Spinal cord (tissue), 10 donors: ENCODE data around the gene REC8. TPM values are rescaled to one million over a fixed set of nuclear protein-coding genes. Genes with fewer than 3 reads are reported as not detected.
"Not testable (repeated sequence)": the region's sequence is repeated elsewhere in the genome, so short reads cannot be mapped to it uniquely, and the experiment has no call there.

Experiments
- DNase-seq, 6 donors: peaks; one replicate each; pipeline versions ENCODE4 v3.0.0 to v3.0.0-alpha.2; 2013 to 2015; ENCODE audit warnings: low spot score in 6 of 6, low read depth in 4 of 6
- H3K27ac ChIP-seq: one replicate; pipeline ENCODE4 v1.5.1; 2013; ENCODE audit warnings: low read depth, low read length, control low read depth
- H3K27me3 ChIP-seq: one replicate; pipeline ENCODE4 v1.6.1; 2013; ENCODE audit warnings: low read length; ENCODE audit not compliant: control insufficient read depth, insufficient read depth
- H3K36me3 ChIP-seq: one replicate; pipeline ENCODE4 v1.6.1; 2013; ENCODE audit warnings: low read length; ENCODE audit not compliant: control insufficient read depth, insufficient read depth
- H3K4me1 ChIP-seq: one replicate; pipeline ENCODE4 v1.6.1; 2013; ENCODE audit warnings: low read length; ENCODE audit not compliant: control insufficient read depth, insufficient read depth
- H3K4me3 ChIP-seq: one replicate; pipeline ENCODE4 v1.5.1; 2013; ENCODE audit warnings: low read depth, low read length, control low read depth
- H3K9me3 ChIP-seq: one replicate; pipeline ENCODE4 v1.6.1; 2013; ENCODE audit warnings: low read length; ENCODE audit not compliant: control insufficient read depth, insufficient read depth
- WGBS: methylation state at CpG from one replicate; pipeline ENCODE4 v1.1.5; 2013; ENCODE audit warnings: missing lambda C conversion rate; ENCODE audit not compliant: insufficient coverage; 5-methylcytosine and 5-hydroxymethylcytosine counted together
- polyA plus RNA-seq, 2 donors: library from polyadenylated mRNA; unstranded; fragments of 120-200 nt; gene quantifications; one replicate each; pipeline ENCODE4 v1.2.1, GENCODE V29; 2013; ENCODE audit not compliant: insufficient read length in 2 of 2
- small RNA-seq: library from RNA; depleted of rRNA; stranded (forward); fragments of <200 nt; gene quantifications from one replicate; pipeline ENCODE3, GENCODE V24; 2014; ENCODE audit warnings: low replicate concordance
- total RNA-seq, 2 donors: library from RNA; depleted of rRNA in 1 of 2; stranded (reverse); fragments of 120-200 nt in 1 of 2; fragments of >200 nt in 1 of 2; gene quantifications; one replicate each; pipeline versions ENCODE4 v1.2.3 to v1.2.4, GENCODE V29; 2013 to 2014
- donor health status: healthy.

REC8 gene
- total and polyA plus RNA-seq, 4 donors, result 18.7 to 129 (median 58.9) TPM

DNA sequence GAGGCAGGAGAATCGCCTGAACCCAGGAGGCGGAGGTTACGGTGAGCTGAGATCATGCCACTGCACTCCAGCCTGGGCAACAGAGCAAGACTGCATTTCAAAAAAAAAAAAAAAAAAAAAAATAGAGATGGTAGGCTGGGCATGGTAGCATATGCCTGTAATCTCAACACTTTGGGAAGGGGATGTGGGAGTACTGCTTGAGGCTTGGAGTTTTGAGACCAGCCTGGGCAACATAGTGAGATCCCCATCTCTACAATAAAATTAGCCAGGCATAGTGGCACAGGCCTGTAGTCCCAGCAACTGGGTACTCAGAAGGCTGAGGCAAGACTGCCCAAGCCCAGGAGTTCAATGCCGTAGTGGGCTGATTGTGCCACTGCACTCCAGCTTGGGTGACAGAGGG lies 51.1 kb downstream of the REC8 start:
- H3K4me3 ChIP-seq, H3K27me3 ChIP-seq, H3K27ac ChIP-seq, H3K4me1 ChIP-seq, DNase-seq, H3K9me3 ChIP-seq, H3K36me3 ChIP-seq: not testable (repeated sequence)
- 100% methylated on average over 3 of the region's 4 CpGs for WGBS

GRCh38 chr14:24224618-24225071 lies 52.8 kb downstream of the REC8 start:
- no peaks in the 10 kb centered on the region for H3K9me3 ChIP-seq
- no peak overlapping the region for H3K4me3 ChIP-seq
- no peak for DNase-seq
- no peak overlapping the region for H3K27ac ChIP-seq
- 96% methylated on average over 7 of the region's 7 CpGs for WGBS
- H3K27me3 ChIP-seq, result no peaks in the 10 kb centered on the region
- H3K4me1 ChIP-seq, result no peaks in the 10 kb centered on the region
- H3K36me3 ChIP-seq, result peaks cover 10% of the 10 kb centered on the region

DNA sequence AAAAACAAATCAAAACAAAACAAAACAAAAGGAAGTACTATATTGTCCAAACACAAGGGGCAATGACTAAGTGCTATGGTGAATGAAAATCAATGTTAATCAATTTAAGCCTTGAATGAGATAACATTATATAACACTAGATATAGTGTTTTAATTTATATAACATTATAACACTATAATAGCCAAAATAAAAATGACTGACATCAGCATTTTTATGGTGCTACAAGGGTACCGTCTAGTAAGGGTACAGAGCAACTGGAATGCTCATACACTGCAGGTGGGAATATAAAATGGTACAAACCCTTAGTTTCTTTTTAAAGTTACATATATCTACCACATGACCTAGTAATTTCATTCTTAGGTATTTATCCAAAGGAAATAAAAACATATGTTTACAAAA lies 54.6 kb downstream of the REC8 start:
- Histone ChIP-seq H3K27me3 (no peaks in the 10 kb centered on the region), H3K9me3 (no peaks in the 10 kb centered on the region), H3K4me1 (peaks cover 8% of the 10 kb centered on the region), H3K27ac (no peak overlapping the region), H3K4me3 (no peak overlapping the region), H3K36me3 (peaks cover 10% of the 10 kb centered on the region)
- no CpG with 5 or more reads among the region's 1 CpG for WGBS
- DNase-seq, result no peak

DNA sequence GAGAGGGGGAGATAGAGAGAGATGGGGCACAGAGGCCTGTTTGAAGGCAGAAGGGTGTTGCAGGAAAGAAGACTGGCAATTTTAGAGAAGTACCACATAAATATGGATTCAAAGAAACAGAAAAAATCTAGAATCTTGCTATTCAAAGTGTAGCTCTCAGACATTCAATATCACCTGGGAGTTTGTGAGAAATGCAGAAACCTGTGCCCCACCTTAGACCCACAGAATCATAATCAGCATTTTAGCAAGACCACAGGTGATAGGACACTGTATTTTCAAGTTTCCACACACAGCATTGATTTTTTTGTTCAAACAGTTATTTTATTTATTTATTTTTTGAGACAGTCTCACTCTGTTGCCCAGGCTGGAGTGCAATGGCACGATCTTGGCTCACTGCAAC lies 57.0 kb downstream of the REC8 start:
- Histone ChIP-seq H3K9me3 (no peaks in the 10 kb centered on the region), H3K27ac (no peak overlapping the region), H3K4me1 (peaks cover 19% of the 10 kb centered on the region), H3K4me3 (no peak overlapping the region), H3K27me3 (no peaks in the 10 kb centered on the region), H3K36me3 (peaks cover 10% of the 10 kb centered on the region)
- DNase-seq, result no peak
- WGBS, result no CpG with 5 or more reads among the region's 1 CpG

Small RNA genes within 50 kb of the gene (small RNA-seq; reads per million reads assigned to genes)
- not detected for gene AL136295.4
- not detected for gene CHMP4A
- not detected for gene IPO4
- not detected for gene IRF9
- not detected for gene MDP1
- 0.32 reads per million, percentile 32 among the genes with 10 or more reads in this experiment for gene RNA5SP383

Other genes with a start within 250 kb of the REC8 start
Only the 30 nearest of the 32 such genes appear.
- 10 to 100 TPM in 1 of 2 donors, 1 to 10 TPM in 1; 5.6 to 22.5 TPM for gene DHRS4L2, start 183.2 kb upstream of the REC8 start, total RNA-seq
- gene DHRS4L2, start 183.2 kb upstream of the REC8 start, polyA plus RNA-seq, result 10 to 100 TPM; 10.8 to 17.0 TPM
- gene CARMIL3, start 120.1 kb upstream of the REC8 start, total RNA-seq, result 10 to 100 TPM; 10.2 to 11.9 TPM
- 10 to 100 TPM; 32.9 to 43.2 TPM for gene CARMIL3, start 120.1 kb upstream of the REC8 start, polyA plus RNA-seq
- 10 to 100 TPM in 1 of 2 donors, 1 to 10 TPM in 1; 1.7 to 55.7 TPM for gene CPNE6, start 100.5 kb upstream of the REC8 start, total RNA-seq
- 10 to 100 TPM; 14.1 to 15.1 TPM for gene CPNE6, start 100.5 kb upstream of the REC8 start, polyA plus RNA-seq
- 1 to 10 TPM; 3.9 to 5.1 TPM for gene PCK2, start 77.8 kb upstream of the REC8 start, total RNA-seq
- gene PCK2, start 77.8 kb upstream of the REC8 start, polyA plus RNA-seq, result 1 to 10 TPM; 6.6 to 7.0 TPM
- gene DCAF11, start 57.3 kb upstream of the REC8 start, total RNA-seq, result 10 to 100 TPM; 62.1 to 66.9 TPM
- gene DCAF11, start 57.3 kb upstream of the REC8 start, polyA plus RNA-seq, result 10 to 100 TPM; 59.5 to 64.1 TPM
- 1 to 10 TPM; 1.8 to 2.4 TPM for gene NRL, start 57.1 kb upstream of the REC8 start, total RNA-seq
- gene NRL, start 57.1 kb upstream of the REC8 start, polyA plus RNA-seq, result 1 to 10 TPM; 3.5 to 4.8 TPM
- gene FITM1, start 41.4 kb upstream of the REC8 start, total RNA-seq, result under 1 TPM in 1 of 2 donors, not detected in 1; 0.77 TPM
- 1 to 10 TPM; 1.1 to 1.2 TPM for gene FITM1, start 41.4 kb upstream of the REC8 start, polyA plus RNA-seq
- 100 to 1,000 TPM in 1 of 2 donors, 10 to 100 TPM in 1; 49.0 to 134 TPM for gene PSME1, start 35.9 kb upstream of the REC8 start, total RNA-seq
- gene PSME1, start 35.9 kb upstream of the REC8 start, polyA plus RNA-seq, result 100 to 1,000 TPM in 1 of 2 donors, 10 to 100 TPM in 1; 96.2 to 103 TPM
- gene EMC9, start 30.5 kb upstream of the REC8 start, total RNA-seq, result 10 to 100 TPM; 11.0 to 20.1 TPM
- 10 to 100 TPM; 31.2 to 37.2 TPM for gene EMC9, start 30.5 kb upstream of the REC8 start, polyA plus RNA-seq
- gene PSME2, start 25.5 kb upstream of the REC8 start, total RNA-seq, result 100 to 1,000 TPM in 1 of 2 donors, 10 to 100 TPM in 1; 59.4 to 136 TPM
- gene PSME2, start 25.5 kb upstream of the REC8 start, polyA plus RNA-seq, result 100 to 1,000 TPM; 112 to 115 TPM
- 10 to 100 TPM; 17.8 to 47.3 TPM for gene RNF31, start 24.6 kb upstream of the REC8 start, total RNA-seq
- 10 to 100 TPM; 50.2 to 56.8 TPM for gene RNF31, start 24.6 kb upstream of the REC8 start, polyA plus RNA-seq
- 10 to 100 TPM; 50.0 to 81.4 TPM for gene IRF9, start 10.8 kb upstream of the REC8 start, total RNA-seq
- gene IRF9, start 10.8 kb upstream of the REC8 start, polyA plus RNA-seq, result 10 to 100 TPM; 68.6 to 74.0 TPM
- 10 to 100 TPM in 1 of 2 donors, 1 to 10 TPM in 1; 9.2 to 28.2 TPM for gene IPO4, start 16.7 kb downstream of the REC8 start, total RNA-seq
- gene IPO4, start 16.7 kb downstream of the REC8 start, polyA plus RNA-seq, result 10 to 100 TPM; 19.4 to 22.7 TPM
- 10 to 100 TPM; 36.6 to 62.9 TPM for gene TM9SF1, start 23.4 kb downstream of the REC8 start, total RNA-seq
- 10 to 100 TPM; 30.7 to 36.8 TPM for gene TM9SF1, start 23.4 kb downstream of the REC8 start, polyA plus RNA-seq
- not detected for gene TSSK4, start 33.6 kb downstream of the REC8 start, total RNA-seq
- 10 to 100 TPM in 1 of 2 donors, 1 to 10 TPM in 1; 7.4 to 15.2 TPM for gene TSSK4, start 33.6 kb downstream of the REC8 start, polyA plus RNA-seq
- gene CHMP4A, start 41.4 kb downstream of the REC8 start, total RNA-seq, result 10 to 100 TPM; 23.2 to 44.2 TPM
- 10 to 100 TPM; 48.9 to 62.9 TPM for gene CHMP4A, start 41.4 kb downstream of the REC8 start, polyA plus RNA-seq
- 10 to 100 TPM; 22.1 to 46.2 TPM for gene MDP1, start 44.0 kb downstream of the REC8 start, total RNA-seq
- gene MDP1, start 44.0 kb downstream of the REC8 start, polyA plus RNA-seq, result 10 to 100 TPM; 19.5 to 21.3 TPM
- gene NEDD8, start 60.3 kb downstream of the REC8 start, total RNA-seq, result 100 to 1,000 TPM in 1 of 2 donors, 10 to 100 TPM in 1; 79.6 to 278 TPM
- 100 to 1,000 TPM; 229 to 250 TPM for gene NEDD8, start 60.3 kb downstream of the REC8 start, polyA plus RNA-seq
- gene GMPR2, start 60.8 kb downstream of the REC8 start, total RNA-seq, result 10 to 100 TPM; 57.5 to 77.4 TPM
- gene GMPR2, start 60.8 kb downstream of the REC8 start, polyA plus RNA-seq, result 10 to 100 TPM; 84.0 to 96.9 TPM
- 10 to 100 TPM; 41.9 to 64.1 TPM for gene TINF2, start 70.5 kb downstream of the REC8 start, total RNA-seq
- gene TINF2, start 70.5 kb downstream of the REC8 start, polyA plus RNA-seq, result 10 to 100 TPM; 51.8 to 59.1 TPM
- 1 to 10 TPM in 1 of 2 donors, under 1 TPM in 1; 0.99 to 6.2 TPM for gene TGM1, start 91.1 kb downstream of the REC8 start, total RNA-seq
- gene TGM1, start 91.1 kb downstream of the REC8 start, polyA plus RNA-seq, result 1 to 10 TPM; 4.9 to 6.1 TPM
- 10 to 100 TPM; 23.1 to 23.5 TPM for gene RABGGTA, start 99.5 kb downstream of the REC8 start, total RNA-seq
- gene RABGGTA, start 99.5 kb downstream of the REC8 start, polyA plus RNA-seq, result 10 to 100 TPM; 31.8 to 42.9 TPM
- gene DHRS1, start 127.7 kb downstream of the REC8 start, total RNA-seq, result 10 to 100 TPM; 12.6 to 20.2 TPM
- 10 to 100 TPM; 31.1 to 47.5 TPM for gene DHRS1, start 127.7 kb downstream of the REC8 start, polyA plus RNA-seq
- 10 to 100 TPM; 18.7 to 21.5 TPM for gene NOP9, start 127.8 kb downstream of the REC8 start, total RNA-seq
- gene NOP9, start 127.8 kb downstream of the REC8 start, polyA plus RNA-seq, result 10 to 100 TPM; 25.7 to 27.7 TPM
- 10 to 100 TPM in 1 of 2 donors, 1 to 10 TPM in 1; 4.9 to 14.8 TPM for gene CIDEB, start 135.9 kb downstream of the REC8 start, total RNA-seq
- 1 to 10 TPM; 6.3 to 7.8 TPM for gene CIDEB, start 135.9 kb downstream of the REC8 start, polyA plus RNA-seq
- 1 to 10 TPM; 1.4 to 3.6 TPM for gene LTB4R2, start 138.1 kb downstream of the REC8 start, total RNA-seq
- 1 to 10 TPM; 2.5 to 3.3 TPM for gene LTB4R2, start 138.1 kb downstream of the REC8 start, polyA plus RNA-seq
- gene LTB4R, start 139.4 kb downstream of the REC8 start, total RNA-seq, result 1 to 10 TPM; 2.7 to 2.8 TPM
- 1 to 10 TPM; 3.8 to 6.2 TPM for gene LTB4R, start 139.4 kb downstream of the REC8 start, polyA plus RNA-seq
- 1 to 10 TPM; 3.5 to 9.0 TPM for gene ADCY4, start 163.0 kb downstream of the REC8 start, total RNA-seq
- gene ADCY4, start 163.0 kb downstream of the REC8 start, polyA plus RNA-seq, result 10 to 100 TPM; 11.9 to 16.0 TPM
- 1 to 10 TPM; 1.4 to 3.1 TPM for gene RIPK3, start 167.9 kb downstream of the REC8 start, total RNA-seq
- gene RIPK3, start 167.9 kb downstream of the REC8 start, polyA plus RNA-seq, result 1 to 10 TPM; 1.4 to 2.0 TPM
- gene NFATC4, start 196.1 kb downstream of the REC8 start, total RNA-seq, result 10 to 100 TPM; 10.8 to 63.3 TPM
- 10 to 100 TPM; 23.6 to 42.0 TPM for gene NFATC4, start 196.1 kb downstream of the REC8 start, polyA plus RNA-seq